OCI-LY3 (cell line): Measurements from ENCODE around the gene SNTG2.

ENCODE experiments used
- H2AFZ ChIP-seq: fragments of 200-600, 300-600 bp; shearing (Covaris generic); 2 replicates; pipeline ENCODE4 v1.6.0; 2014; ENCODE audit warnings: antibody characterized with exemption, low read depth, low read length
- H3K27ac ChIP-seq: fragments of 200-600, 300-600 bp; sonication (generic); 2 replicates; pipeline ENCODE4 v1.5.1; 2014; ENCODE audit warnings: mild to moderate bottlenecking, low read length, moderate library complexity, mixed read lengths
- H3K27me3 ChIP-seq: fragments of 200-600, 300-600 bp; sonication (generic); 2 replicates; pipeline ENCODE4 v1.6.1; 2014; ENCODE audit warnings: low read depth, low read length, mixed read lengths
- H3K36me3 ChIP-seq: fragments of 200-600, 300-600 bp; sonication (generic); replicated peaks from 2 replicates; pipeline ENCODE3; 2014; ENCODE audit warnings: low read depth, low read length, mixed read lengths
- H3K4me1 ChIP-seq: fragments of 300-600, 200-600 bp; sonication (generic); 2 replicates; pipeline ENCODE4 v1.6.1; 2014; ENCODE audit warnings: low read length, mixed read lengths
- H3K4me2 ChIP-seq: fragments of 200-600, 300-600 bp; sonication (generic); 2 replicates; pipeline ENCODE4 v1.6.1; 2014; ENCODE audit warnings: low read length, mixed read lengths
- H3K4me3 ChIP-seq: fragments of 300-600, 200-600 bp; sonication (generic); 2 replicates; pipeline ENCODE4 v1.5.1; 2014; ENCODE audit warnings: antibody characterized with exemption, mild to moderate bottlenecking, low read length, moderate library complexity
- H3K79me2 ChIP-seq: fragments of 300-600, 200-600 bp; shearing (Covaris generic); 2 replicates; pipeline ENCODE4 v1.6.1; 2014; ENCODE audit warnings: mild to moderate bottlenecking, low read length, mixed read lengths
- H3K9ac ChIP-seq: fragments of 300-600, 200-600 bp; shearing (Covaris generic); 2 replicates; pipeline ENCODE4 v1.6.0; 2014; ENCODE audit warnings: mild to moderate bottlenecking, low read length, moderate library complexity
- H3K9me3 ChIP-seq: fragments of 200-600, 300-600 bp; shearing (Covaris generic); 2 replicates; pipeline ENCODE4 v1.6.1; 2014; ENCODE audit warnings: low read length, mixed read lengths; ENCODE audit not compliant: insufficient read depth
- H4K20me1 ChIP-seq: fragments of 200-600, 300-600 bp; sonication (generic); 2 replicates; pipeline ENCODE4 v1.6.1; 2016; ENCODE audit warnings: low read length, mixed read lengths; ENCODE audit not compliant: insufficient read depth
- EZH2phosphoT487 ChIP-seq: fragments of 200-600 bp; shearing (Covaris generic); IDR thresholded peaks from 2 replicates; pipeline ENCODE4 v1.6.1; 2018; ENCODE audit warnings: antibody characterized with exemption, mixed run types, low read depth
- TF ChIP-seq, protein P1 (sequence below): fragments of 200-600, 300-600 bp; sonication (generic); IDR thresholded peaks from 2 replicates; pipeline ENCODE4 v1.5.1; 2014; ENCODE audit warnings: antibody characterized with exemption, low read length, low read depth

Gene SNTG2

DNA sequence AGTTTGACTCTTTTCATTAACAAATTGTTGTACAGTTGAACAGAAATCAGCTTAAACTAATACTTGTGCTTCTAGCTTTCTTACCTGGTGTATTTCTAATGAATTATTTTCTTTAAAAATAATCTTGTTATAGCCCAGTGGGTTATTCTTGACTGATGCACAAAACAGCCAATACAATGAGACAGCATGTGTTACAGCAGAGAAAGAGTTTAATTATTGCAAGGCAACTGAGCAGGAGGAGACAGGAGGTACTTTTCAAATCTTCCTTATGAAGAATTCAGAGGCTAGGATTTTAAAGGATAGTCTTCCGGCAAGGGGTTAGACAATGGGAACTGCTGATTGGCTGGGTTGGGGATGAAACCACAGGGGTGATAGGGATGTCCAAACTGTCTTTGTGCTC, 398.1 kb downstream of the SNTG2 start:
- no peaks in the 10 kb centered on the region for H3K27me3 ChIP-seq
- no peaks in the 10 kb centered on the region for H3K79me2 ChIP-seq
- no peaks in the 10 kb centered on the region for H4K20me1 ChIP-seq
- H3K9ac ChIP-seq: no peak overlapping the region
- H3K4me2 ChIP-seq: no peak overlapping the region
- no peak overlapping the region for H3K27ac ChIP-seq
- H3K9me3 ChIP-seq: no peaks in the 10 kb centered on the region; the same call in 1 of the 2 replicates
- no peak overlapping the region for H3K4me3 ChIP-seq
- H2AFZ ChIP-seq: no peak overlapping the region
- H3K4me1 ChIP-seq: no peaks in the 10 kb centered on the region
- TF ChIP-seq, protein P1, sequence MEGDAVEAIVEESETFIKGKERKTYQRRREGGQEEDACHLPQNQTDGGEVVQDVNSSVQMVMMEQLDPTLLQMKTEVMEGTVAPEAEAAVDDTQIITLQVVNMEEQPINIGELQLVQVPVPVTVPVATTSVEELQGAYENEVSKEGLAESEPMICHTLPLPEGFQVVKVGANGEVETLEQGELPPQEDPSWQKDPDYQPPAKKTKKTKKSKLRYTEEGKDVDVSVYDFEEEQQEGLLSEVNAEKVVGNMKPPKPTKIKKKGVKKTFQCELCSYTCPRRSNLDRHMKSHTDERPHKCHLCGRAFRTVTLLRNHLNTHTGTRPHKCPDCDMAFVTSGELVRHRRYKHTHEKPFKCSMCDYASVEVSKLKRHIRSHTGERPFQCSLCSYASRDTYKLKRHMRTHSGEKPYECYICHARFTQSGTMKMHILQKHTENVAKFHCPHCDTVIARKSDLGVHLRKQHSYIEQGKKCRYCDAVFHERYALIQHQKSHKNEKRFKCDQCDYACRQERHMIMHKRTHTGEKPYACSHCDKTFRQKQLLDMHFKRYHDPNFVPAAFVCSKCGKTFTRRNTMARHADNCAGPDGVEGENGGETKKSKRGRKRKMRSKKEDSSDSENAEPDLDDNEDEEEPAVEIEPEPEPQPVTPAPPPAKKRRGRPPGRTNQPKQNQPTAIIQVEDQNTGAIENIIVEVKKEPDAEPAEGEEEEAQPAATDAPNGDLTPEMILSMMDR: no peak
- no peak for TF ChIP-seq EZH2phosphoT487
- H3K36me3 ChIP-seq: no peaks in the 10 kb centered on the region

DNA sequence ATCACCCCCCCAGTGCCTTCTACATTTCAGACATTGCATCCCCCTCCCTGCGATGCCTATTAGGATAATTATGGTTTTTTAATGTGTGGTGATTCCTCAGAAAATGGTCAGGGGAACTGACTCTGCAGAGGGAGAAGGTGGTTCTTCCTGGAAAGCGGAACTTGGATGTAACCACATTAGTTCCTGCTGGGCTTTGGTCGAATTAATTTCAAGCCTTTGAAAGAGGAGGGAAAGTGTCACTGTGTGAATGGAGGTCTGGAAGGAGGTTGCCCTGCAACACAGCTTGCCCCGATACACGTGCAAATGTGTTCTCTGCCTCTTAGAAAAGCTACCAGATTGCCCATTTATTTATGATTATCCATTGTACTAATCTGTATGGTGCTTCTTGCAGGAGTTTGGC, 399.5 kb downstream of the SNTG2 start:
- H2AFZ ChIP-seq: no peak overlapping the region
- no peak overlapping the region for H3K4me2 ChIP-seq
- no peaks in the 10 kb centered on the region for H3K79me2 ChIP-seq
- no peaks in the 10 kb centered on the region for H4K20me1 ChIP-seq
- no peak overlapping the region for H3K9ac ChIP-seq
- H3K9me3 ChIP-seq: no peaks in the 10 kb centered on the region; the same call in 1 of the 2 replicates
- TF ChIP-seq, protein P1: no peak
- TF ChIP-seq EZH2phosphoT487: no peak
- no peak overlapping the region for H3K27ac ChIP-seq
- no peaks in the 10 kb centered on the region for H3K27me3 ChIP-seq
- no peaks in the 10 kb centered on the region for H3K4me1 ChIP-seq
- H3K36me3 ChIP-seq: no peaks in the 10 kb centered on the region
- no peak overlapping the region for H3K4me3 ChIP-seq

DNA sequence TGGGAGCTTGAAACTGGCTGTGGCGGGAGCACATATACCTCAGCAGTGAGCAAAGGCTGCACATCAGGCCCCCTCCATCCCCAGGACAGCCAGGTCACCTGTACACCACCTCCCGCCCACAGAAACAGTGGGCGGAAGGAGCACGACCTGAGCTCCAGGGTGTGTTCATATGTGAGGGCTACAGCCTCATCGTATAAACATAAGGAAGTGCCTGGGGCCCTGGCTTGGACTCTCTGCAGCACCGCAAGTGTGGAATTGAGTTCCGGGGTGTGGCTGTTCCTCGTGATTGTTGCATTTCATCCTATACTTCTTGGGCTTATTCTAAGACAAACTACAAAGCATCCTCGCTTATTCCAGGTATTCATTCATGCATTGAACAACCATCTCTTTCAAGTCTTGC, 402.5 kb downstream of the SNTG2 start:
- H3K27me3 ChIP-seq: no peaks in the 10 kb centered on the region
- TF ChIP-seq, protein P1: no peak
- no peak for TF ChIP-seq EZH2phosphoT487
- no peak overlapping the region for H3K27ac ChIP-seq
- no peak overlapping the region for H3K9ac ChIP-seq
- no peaks in the 10 kb centered on the region for H4K20me1 ChIP-seq
- no peaks in the 10 kb centered on the region for H3K79me2 ChIP-seq
- no peak overlapping the region for H3K4me2 ChIP-seq
- no peaks in the 10 kb centered on the region; the same call in 1 of the 2 replicates for H3K9me3 ChIP-seq
- H3K4me3 ChIP-seq: no peak overlapping the region
- no peak overlapping the region for H2AFZ ChIP-seq
- H3K36me3 ChIP-seq: no peaks in the 10 kb centered on the region
- no peaks in the 10 kb centered on the region for H3K4me1 ChIP-seq

DNA sequence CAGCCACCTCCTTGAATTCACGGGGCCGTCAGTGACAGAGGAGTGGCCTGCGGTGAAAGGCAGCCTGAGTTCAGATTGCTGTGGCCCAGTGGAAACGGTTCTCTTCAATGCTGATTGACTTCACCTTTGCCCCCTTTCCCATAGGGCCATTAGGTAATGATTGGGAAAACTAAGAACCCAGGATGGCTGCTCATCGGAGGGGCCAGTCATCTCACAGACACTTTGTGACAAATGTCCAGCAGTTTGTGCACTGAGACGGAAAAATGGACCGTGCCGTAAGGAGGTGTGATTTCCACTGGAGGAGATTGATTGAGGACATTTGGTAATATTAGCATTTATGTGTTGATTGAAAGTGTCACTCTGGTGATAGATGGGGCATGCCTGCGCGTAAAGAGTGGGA, 402.9 kb downstream of the SNTG2 start:
- Histone ChIP-seq H3K79me2 (no peaks in the 10 kb centered on the region), H4K20me1 (no peaks in the 10 kb centered on the region), H3K9me3 (no peaks in the 10 kb centered on the region; the same call in 1 of the 2 replicates), H3K36me3 (no peaks in the 10 kb centered on the region), H3K9ac (no peak overlapping the region), H3K4me2 (no peak overlapping the region), H3K27ac (no peak overlapping the region), H2AFZ (no peak overlapping the region), H3K27me3 (no peaks in the 10 kb centered on the region), H3K4me1 (no peaks in the 10 kb centered on the region), H3K4me3 (no peak overlapping the region)
- TF ChIP-seq, protein P1: no peak
